Endothelial cell of umbilical vein (primary cell): Measurements from ENCODE around the gene ELF3.
"Not testable (repeated sequence)": the region's sequence is repeated elsewhere in the genome, so short reads cannot be mapped to it uniquely, and the experiment has no call there.

Experiments used
- EZH2 ChIP-seq: IDR thresholded peaks from 2 replicates; pipeline ENCODE4 v1.6.1; 2012; ENCODE audit warnings: borderline replicate concordance, low read depth, mild to moderate bottlenecking, moderate library complexity, low read length, inconsistent platforms; ENCODE audit not compliant: severe bottlenecking
- POLR2AphosphoS5 ChIP-seq: IDR thresholded peaks from 2 replicates; pipeline ENCODE4 v1.6.1; 2012; ENCODE audit warnings: low read depth, mild to moderate bottlenecking, control low read depth, low read length, moderate library complexity; ENCODE audit not compliant: insufficient read depth

DNA sequence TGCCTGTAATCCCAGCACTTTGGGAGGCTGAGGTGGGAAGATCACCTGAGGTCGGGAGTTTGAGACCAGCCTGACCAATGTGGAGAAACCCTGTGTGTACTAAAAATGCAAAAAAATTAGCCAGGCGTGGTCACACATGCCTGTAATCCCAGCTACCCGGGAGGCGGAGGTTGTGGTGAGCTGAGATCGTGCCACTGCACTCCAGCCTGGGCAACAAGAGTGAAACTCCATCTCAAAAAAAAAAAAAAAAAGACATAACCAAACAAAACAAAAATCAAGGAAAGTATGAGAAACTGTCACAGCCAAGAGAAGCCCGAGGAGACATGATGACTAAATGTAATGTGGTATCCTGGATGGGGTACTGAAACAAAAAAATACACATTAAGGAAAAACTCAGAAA lies 51.4 kb downstream of the ELF3 start:
- TF ChIP-seq EZH2, POLR2AphosphoS5: not testable (repeated sequence)
